A549 (cell line): ENCODE data around the gene PRTN3.

ENCODE experiments used
- PHF8 ChIP-seq: fragments of 200-600 bp; sonication (generic); IDR thresholded peaks from 2 replicates; pipeline ENCODE4 v1.6.1; 2016; ENCODE audit warnings: low read depth, mild to moderate bottlenecking, antibody characterized with exemption, moderate library complexity, borderline replicate concordance
- POLR2A ChIP-seq: IDR thresholded peaks from 2 replicates; pipeline ENCODE4 v1.6.1; 2012; ENCODE audit warnings: mild to moderate bottlenecking, low read length
- RAD21 ChIP-seq, 2 experiments: fragments of >200 bp in 1 of 2; sonication (Bioruptor Twin) in 1 of 2; formaldehyde crosslinking in 1 of 2; IDR thresholded peaks in 1 of 2; conservative IDR thresholded peaks in 1 of 2; 2 replicates in 1 of 2; 3 replicates in 1 of 2; pipeline ENCODE4 v1.6.1; 2012 to 2018; ENCODE audit warnings: inconsistent platforms in 1 of 2
- TF ChIP-seq, protein P1 (sequence below): fragments of >200 bp; sonication (Bioruptor Twin); formaldehyde crosslinking; IDR thresholded peaks from 3 replicates; pipeline ENCODE4 v1.5.1; 2016

DNA sequence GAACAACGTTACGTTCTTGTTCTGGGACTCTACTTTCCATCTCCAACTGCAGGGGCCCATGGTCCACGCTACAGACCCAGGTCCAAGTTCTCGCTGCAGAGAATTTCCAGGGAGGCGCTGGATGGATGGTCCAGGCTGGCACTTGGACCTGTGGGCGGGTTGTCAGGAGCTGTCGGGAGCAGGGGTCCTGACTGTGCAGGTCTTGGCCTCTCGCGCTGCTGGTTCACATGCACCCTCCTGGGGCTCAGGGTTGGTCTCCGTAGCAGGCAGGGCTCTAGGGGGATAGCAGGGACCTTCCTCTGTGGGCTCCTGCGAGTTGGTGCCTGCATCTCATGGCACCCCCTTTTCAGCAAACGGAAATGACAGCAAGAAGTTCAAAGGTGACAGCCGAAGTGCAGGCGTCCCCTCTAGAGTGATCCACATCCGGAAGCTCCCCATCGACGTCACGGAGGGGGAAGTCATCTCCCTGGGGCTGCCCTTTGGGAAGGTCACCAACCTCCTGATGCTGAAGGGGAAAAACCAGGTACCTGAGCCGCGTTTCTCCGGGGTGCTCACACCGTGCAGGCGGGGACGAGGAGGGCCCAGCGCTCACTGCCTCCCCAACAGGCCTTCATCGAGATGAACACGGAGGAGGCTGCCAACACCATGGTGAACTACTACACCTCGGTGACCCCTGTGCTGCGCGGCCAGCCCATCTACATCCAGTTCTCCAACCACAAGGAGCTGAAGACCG is 36.9 kb upstream of the PRTN3 start:
- TF ChIP-seq POLR2A (no peak), PHF8 (no peak), RAD21 (conservative IDR thresholded peaks at IDR 0.05 in 1 of 2, IDR thresholded peaks at IDR 0.05 in 1 of 2) (no peak)
- TF ChIP-seq, protein P1, sequence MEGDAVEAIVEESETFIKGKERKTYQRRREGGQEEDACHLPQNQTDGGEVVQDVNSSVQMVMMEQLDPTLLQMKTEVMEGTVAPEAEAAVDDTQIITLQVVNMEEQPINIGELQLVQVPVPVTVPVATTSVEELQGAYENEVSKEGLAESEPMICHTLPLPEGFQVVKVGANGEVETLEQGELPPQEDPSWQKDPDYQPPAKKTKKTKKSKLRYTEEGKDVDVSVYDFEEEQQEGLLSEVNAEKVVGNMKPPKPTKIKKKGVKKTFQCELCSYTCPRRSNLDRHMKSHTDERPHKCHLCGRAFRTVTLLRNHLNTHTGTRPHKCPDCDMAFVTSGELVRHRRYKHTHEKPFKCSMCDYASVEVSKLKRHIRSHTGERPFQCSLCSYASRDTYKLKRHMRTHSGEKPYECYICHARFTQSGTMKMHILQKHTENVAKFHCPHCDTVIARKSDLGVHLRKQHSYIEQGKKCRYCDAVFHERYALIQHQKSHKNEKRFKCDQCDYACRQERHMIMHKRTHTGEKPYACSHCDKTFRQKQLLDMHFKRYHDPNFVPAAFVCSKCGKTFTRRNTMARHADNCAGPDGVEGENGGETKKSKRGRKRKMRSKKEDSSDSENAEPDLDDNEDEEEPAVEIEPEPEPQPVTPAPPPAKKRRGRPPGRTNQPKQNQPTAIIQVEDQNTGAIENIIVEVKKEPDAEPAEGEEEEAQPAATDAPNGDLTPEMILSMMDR: no peak
